LNCaP clone FGC (cell line): Measurements from ENCODE around the gene AHNAK2.

Source experiments
- DNase-seq: peaks from one replicate; pipeline ENCODE4 v3.0.0-alpha.2; 2011; ENCODE audit warnings: low read depth
- H3K4me3 ChIP-seq: 2 replicates; pipeline ENCODE4 v1.5.1; 2011; ENCODE audit warnings: mild to moderate bottlenecking, low read depth, low read length, control low read depth
- TF ChIP-seq, protein P1 (sequence below): IDR thresholded peaks from 2 replicates; pipeline ENCODE4 v1.5.1; 2012; ENCODE audit warnings: mild to moderate bottlenecking; ENCODE audit not compliant: control insufficient read depth, insufficient read depth; ENCODE audit errors: extremely low read depth

The AHNAK2 gene

GRCh38 chr14:104900639-104901512 lies 77.3 kb downstream of the AHNAK2 start:
- DNase-seq, result no peak
- TF ChIP-seq, protein P1, sequence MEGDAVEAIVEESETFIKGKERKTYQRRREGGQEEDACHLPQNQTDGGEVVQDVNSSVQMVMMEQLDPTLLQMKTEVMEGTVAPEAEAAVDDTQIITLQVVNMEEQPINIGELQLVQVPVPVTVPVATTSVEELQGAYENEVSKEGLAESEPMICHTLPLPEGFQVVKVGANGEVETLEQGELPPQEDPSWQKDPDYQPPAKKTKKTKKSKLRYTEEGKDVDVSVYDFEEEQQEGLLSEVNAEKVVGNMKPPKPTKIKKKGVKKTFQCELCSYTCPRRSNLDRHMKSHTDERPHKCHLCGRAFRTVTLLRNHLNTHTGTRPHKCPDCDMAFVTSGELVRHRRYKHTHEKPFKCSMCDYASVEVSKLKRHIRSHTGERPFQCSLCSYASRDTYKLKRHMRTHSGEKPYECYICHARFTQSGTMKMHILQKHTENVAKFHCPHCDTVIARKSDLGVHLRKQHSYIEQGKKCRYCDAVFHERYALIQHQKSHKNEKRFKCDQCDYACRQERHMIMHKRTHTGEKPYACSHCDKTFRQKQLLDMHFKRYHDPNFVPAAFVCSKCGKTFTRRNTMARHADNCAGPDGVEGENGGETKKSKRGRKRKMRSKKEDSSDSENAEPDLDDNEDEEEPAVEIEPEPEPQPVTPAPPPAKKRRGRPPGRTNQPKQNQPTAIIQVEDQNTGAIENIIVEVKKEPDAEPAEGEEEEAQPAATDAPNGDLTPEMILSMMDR, result no peak
- no peak overlapping the region for H3K4me3 ChIP-seq

DNA sequence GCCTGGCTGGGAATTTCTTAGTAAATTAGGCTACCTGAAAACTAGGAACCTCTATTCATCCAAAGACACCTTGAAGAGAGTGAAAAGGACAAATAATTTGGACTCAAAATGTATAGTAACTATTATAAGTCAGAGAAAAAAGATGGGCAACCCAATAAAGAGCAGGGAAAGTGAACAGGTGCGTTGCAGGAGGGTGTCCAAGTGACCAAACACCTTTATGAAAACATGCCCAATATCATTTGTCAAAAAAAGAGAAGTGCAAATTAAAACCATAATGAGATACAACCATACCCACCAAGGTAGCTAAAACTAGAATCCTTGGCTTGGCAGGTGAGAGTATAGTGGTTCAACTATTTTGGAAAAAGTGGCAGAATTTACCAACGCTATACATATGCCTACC lies 78.4 kb downstream of the AHNAK2 start:
- TF ChIP-seq, protein P1, result no peak
- DNase-seq, result no peak
- H3K4me3 ChIP-seq, result no peak overlapping the region

DNA sequence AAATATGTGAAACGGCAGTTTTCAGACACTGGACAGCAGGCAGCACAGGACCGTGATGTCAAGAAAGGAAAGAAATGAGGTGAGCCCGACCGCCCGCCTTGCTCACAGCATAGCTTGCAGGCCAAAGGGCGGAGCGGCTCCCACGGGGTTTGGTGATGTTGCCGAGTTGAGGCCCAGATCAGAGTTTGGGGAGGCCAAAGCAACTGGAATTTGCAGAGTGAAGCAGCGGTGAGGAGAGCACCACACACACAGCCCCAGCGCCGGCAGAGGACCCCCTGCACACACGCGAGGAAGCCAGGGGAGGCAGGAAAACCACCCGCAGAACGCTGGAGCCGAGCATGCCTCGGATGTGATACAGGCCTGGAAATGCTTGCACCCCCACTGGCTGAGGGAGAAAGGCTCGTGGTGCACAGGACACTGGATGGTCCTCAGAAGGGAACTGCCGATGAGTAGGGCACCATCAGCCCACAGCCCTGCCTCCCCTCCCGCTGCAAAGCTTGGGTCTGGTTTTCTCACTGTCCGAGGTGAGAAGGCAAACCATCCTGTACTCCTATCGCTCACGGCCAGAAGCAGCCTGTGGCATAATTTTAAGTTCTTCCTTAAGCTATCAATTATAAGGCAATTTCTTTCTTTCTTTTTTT lies 79.2 kb downstream of the AHNAK2 start:
- DNase-seq, result no peak
- TF ChIP-seq, protein P1, result no peak

DNA sequence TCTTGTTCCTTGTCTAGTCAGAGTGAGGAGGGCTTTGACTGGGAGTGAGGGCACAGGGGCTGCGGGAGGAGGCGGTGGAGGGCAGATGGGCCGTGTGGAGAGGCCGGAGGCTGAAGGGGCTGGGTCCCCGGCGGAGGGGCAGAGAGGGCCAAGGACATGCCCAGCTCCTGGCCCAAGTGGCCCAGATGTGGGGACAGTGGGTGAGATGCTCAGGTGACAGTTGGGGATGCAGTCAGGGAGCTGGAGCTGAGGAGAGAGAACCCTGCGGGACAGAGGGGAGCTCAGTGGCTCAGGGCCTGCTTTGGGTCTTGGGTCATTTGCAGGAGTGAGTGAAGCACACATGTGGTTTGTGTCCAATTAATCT lies 80.0 kb downstream of the AHNAK2 start:
- TF ChIP-seq, protein P1, result no peak
- no peak overlapping the region for H3K4me3 ChIP-seq
- DNase-seq, result no peak

More for the DNA sequence above, 79.2 kb downstream of the AHNAK2 start:
- no peak overlapping the region for H3K4me3 ChIP-seq

- no peak overlapping the region for H3K4me3 ChIP-seq
- DNase-seq, result no peak
- TF ChIP-seq, protein P1, result no peak
Measured at GRCh38 chr14:104897330-104898194, 80.6 kb downstream of the AHNAK2 start.

DNA sequence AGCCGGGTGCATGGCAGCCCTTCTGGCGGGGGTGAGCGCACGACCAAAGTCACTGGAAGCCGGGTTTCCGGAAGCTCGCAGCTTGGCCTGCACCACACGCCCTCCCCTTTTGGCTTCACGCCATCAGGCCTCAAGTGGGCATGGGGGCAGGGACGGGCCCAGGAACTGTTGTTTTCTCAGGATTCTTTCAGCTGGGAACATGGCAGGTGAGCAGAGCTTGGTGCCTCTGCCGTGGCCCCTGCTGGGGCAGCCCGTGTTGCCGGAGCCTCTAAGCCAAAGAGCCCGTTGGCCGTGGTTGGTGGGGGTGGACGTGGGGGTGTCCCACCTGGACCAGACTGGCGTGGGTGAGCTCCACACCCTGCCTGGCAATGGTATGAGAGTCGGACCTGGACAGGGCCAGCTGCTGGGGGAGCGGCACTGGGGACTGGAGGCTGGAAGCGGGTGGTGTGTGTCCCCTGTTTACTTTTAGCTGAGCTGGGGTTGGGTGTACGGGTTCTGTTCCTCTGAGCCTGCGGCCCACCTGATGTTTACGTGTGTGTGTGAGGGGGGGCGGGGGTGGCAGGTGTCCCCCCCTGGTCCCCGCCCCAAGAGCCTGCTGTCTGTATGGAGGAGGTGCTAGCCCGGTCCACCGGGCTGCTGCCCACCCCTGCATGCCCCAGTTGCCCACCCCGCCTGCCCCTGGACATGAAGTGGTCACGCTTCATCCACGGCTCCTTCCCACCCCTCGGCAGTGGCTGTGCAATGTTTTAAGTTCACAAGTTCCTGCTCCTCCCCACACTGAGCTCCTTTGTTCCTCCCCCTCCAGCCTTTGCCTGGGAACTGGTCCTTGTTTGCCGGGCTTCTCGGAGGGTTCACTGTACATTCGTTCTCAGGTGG lies 82.2 kb downstream of the AHNAK2 start:
- DNase-seq, result no peak

More for the DNA sequence above, 82.2 kb downstream of the AHNAK2 start:
- TF ChIP-seq, protein P1, result no peak
- H3K4me3 ChIP-seq, result no peak overlapping the region
